ENCODE measurements around the gene SYNDIG1. TPM values are rescaled to one million over a fixed set of nuclear protein-coding genes. Genes with fewer than 3 reads are reported as not detected.

SYNDIG1 gene
- total RNA-seq, 1 experiment from 2014 or later = 5.4 TPM

DNA sequence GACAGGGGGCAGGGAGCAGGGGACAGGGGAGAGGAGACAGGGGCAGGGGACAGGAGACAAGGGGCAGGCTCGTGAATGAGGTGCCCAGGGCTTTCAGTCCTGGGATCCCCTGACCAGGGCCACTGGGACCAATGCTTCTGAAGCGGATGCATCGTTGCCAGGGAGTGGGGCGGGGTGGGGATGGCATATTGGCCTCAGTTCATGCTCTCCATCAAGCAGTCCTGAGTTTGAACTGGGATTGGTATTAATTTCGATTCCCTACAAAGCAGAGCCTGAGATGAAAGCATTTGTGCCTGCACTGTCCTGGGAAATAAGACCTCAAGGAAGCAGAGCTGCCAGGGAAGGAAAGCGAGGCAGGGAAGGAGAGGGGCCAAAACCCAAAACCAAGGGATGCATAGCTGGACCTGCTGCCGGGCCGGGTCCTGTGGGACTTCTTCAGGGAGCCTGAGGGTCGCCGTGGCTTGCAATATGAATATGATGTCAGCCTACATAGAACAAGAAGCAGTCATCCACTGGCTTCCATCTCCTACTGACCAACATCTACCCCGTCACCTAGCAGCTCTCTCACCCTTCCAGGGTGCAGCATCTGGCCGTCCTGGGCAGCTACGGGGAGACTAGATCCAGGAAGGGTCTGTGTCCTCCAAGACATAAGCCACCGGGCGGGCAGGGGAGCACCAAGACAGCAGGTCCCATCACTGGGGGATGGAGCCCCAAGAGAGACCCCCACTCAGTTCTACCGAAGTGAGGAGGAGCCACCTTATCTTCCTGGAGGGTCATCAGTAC is 233.3 kb downstream of the SYNDIG1 start:
- Histone ChIP-seq H3K9ac (ENCODE audit: extremely low read depth, insufficient read length, low read length) (no peak overlapping the region), H4K20me1 (ENCODE audit: control insufficient read depth, insufficient read depth, insufficient read length) (no peaks in the 10 kb centered on the region), H3K79me1 (ENCODE audit: insufficient read depth, low read depth, low read length, poor library complexity, severe bottlenecking) (no peaks in the 10 kb centered on the region), H3K23ac (ENCODE audit: insufficient read length, low read depth, low read length) (no peak overlapping the region), H4K91ac (ENCODE audit: insufficient read length, low read depth, low read length) (no peak overlapping the region), H3K79me2 (ENCODE audit: insufficient read depth, low read length) (no peaks in the 10 kb centered on the region), H2BK12ac (ENCODE audit: insufficient read length, low read depth, low read length) (no peak overlapping the region), H3K27me3 (ENCODE audit: insufficient read depth, low read length) (no peaks in the 10 kb centered on the region), H3K23me2 (ENCODE audit: insufficient read length, low read depth, low read length, poor library complexity, severe bottlenecking) (no peaks in the 10 kb centered on the region), H2AK5ac (ENCODE audit: insufficient read length, low read length) (no peak overlapping the region), H2BK5ac (ENCODE audit: insufficient read length, low read length) (no peak overlapping the region), H3K14ac (ENCODE audit: insufficient read depth, low read length) (no peak overlapping the region), H3K4ac (ENCODE audit: low read depth, low read length) (no peak overlapping the region), H2BK120ac (ENCODE audit: low read depth, low read length, poor library complexity, severe bottlenecking) (no peak overlapping the region), H2AFZ (ENCODE audit: low read length) (no peak overlapping the region), H2BK20ac (ENCODE audit: low read depth, low read length, poor library complexity, severe bottlenecking) (no peak overlapping the region), H3K27ac (ENCODE audit: insufficient read length, low read depth, low read length) (no peak overlapping the region), H3T11ph (ENCODE audit: low read length) (no peak overlapping the region), H3K56ac (ENCODE audit: insufficient read length, low read depth, low read length) (no peak overlapping the region), H2BK15ac (ENCODE audit: low read depth, low read length) (no peak overlapping the region), H3K4me2 (ENCODE audit: insufficient read depth, insufficient read length, low read length) (no peak overlapping the region), H4K8ac (replicated peaks; ENCODE audit: insufficient read length, low read depth, low read length) (no peak overlapping the region), H3K9me3 (ENCODE audit: control insufficient read depth, low read depth, low read length) (no peaks in the 10 kb centered on the region), H3K18ac (ENCODE audit: insufficient read length, low read depth, low read length) (no peak overlapping the region), H4K5ac (ENCODE audit: insufficient read length, low read depth, low read length) (no peak overlapping the region), H3K4me1 (ENCODE audit: insufficient read depth, low read length) (no peaks in the 10 kb centered on the region)
- WGBS (ENCODE audit: extremely low coverage, insufficient read length, low lambda C conversion rate) = no CpG with 5 or more reads among the region's 16 CpGs
- Mint-ChIP-seq H3K4me1 (no peaks in the 10 kb centered on the region), H3K4me3 (no peak overlapping the region), H3K27ac (no peak overlapping the region; a peak in 1 of 7 replicates), H3K36me3 (ENCODE audit: insufficient read depth in 1 of 3, low read depth in 3 of 3) (no peaks in the 10 kb centered on the region), H3K27me3 (ENCODE audit: low read depth) (no peaks in the 10 kb centered on the region; the same call in 1 of the 2 replicates), H3K9me3 (peaks cover 0 to 4% of the 10 kb centered on the region in 2 experiments; a peak in 1 of 5 replicates)
- DNase-seq = peak; percentile 17
- no peak for TF ChIP-seq CTCF (conservative IDR thresholded peaks at IDR 0.05)
